B cell (primary cell): ENCODE results near the gene SLC26A8.

ENCODE experiments used
- CTCF ChIP-seq: fragments of 200-600 bp; IDR thresholded peaks from one replicate; pipeline ENCODE4 v1.8.0; 2022; ENCODE audit warnings: antibody characterized with exemption, mild to moderate bottlenecking
- EZH2 ChIP-seq: IDR thresholded peaks from 2 replicates; pipeline ENCODE4 v1.6.1; 2012; ENCODE audit warnings: borderline replicate concordance, low read depth, mild to moderate bottlenecking, moderate library complexity, low read length; ENCODE audit not compliant: insufficient read depth, poor library complexity, severe bottlenecking

- TF ChIP-seq EZH2 (no peak), CTCF (no peak)
Measured at GRCh38 chr6:36071281-36071680, 46.8 kb upstream of the SLC26A8 start.
